HFFc6 (cell line): ENCODE measurements around the gene ABCF1. TPM values are rescaled to one million over a fixed set of nuclear protein-coding genes. Genes with fewer than 3 reads are reported as not detected.

Experiments used
- DNase-seq: peaks from one replicate; pipeline ENCODE4 v3.0.0-alpha.2; 2018
- H3K27ac Mint-ChIP-seq: 2 replicates; pipeline ENCODE4 v1.8.0; 2020; ENCODE audit warnings: mild to moderate bottlenecking, mixed read lengths
- H3K27me3 Mint-ChIP-seq: 2 replicates; pipeline ENCODE4 v1.8.0; 2021; ENCODE audit warnings: mild to moderate bottlenecking, moderate library complexity, mixed read lengths; ENCODE audit not compliant: insufficient read depth
- H3K36me3 Mint-ChIP-seq: 2 replicates; pipeline ENCODE4 v1.8.0; 2021; ENCODE audit warnings: low read depth, mixed read lengths
- H3K4me1 Mint-ChIP-seq: 2 replicates; pipeline ENCODE4 v1.8.0; 2020; ENCODE audit warnings: low read depth, mixed read lengths
- H3K4me3 Mint-ChIP-seq: 2 replicates; pipeline ENCODE4 v1.8.0; 2020; ENCODE audit warnings: mild to moderate bottlenecking, moderate library complexity, mixed read lengths
- H3K9me3 Mint-ChIP-seq: 2 replicates; pipeline ENCODE4 v1.8.0; 2020; ENCODE audit warnings: mild to moderate bottlenecking, mixed read lengths
- total RNA-seq, 6 experiments: library from RNA; stranded (reverse); fragmentation: NEBNext Ultra II Directional; extraction: Animal tissue kit (Norgen Biotek cat#: 25700); gene quantifications; 2 replicates in 1 of 6; 3 replicates in 5 of 6; pipeline ENCODE4 v1.2.3, GENCODE V29; 2021
- TF ChIP-seq, protein P1 (sequence below): fragments of 200-600 bp; sonication (generic); IDR thresholded peaks from 2 replicates; pipeline ENCODE4 v1.5.0; 2021; ENCODE audit warnings: antibody characterized with exemption, mild to moderate bottlenecking

The ABCF1 gene
- total RNA-seq, 6 experiments from 2014 or later, result 51.3 to 69.3 (median 63.1) TPM

DNA sequence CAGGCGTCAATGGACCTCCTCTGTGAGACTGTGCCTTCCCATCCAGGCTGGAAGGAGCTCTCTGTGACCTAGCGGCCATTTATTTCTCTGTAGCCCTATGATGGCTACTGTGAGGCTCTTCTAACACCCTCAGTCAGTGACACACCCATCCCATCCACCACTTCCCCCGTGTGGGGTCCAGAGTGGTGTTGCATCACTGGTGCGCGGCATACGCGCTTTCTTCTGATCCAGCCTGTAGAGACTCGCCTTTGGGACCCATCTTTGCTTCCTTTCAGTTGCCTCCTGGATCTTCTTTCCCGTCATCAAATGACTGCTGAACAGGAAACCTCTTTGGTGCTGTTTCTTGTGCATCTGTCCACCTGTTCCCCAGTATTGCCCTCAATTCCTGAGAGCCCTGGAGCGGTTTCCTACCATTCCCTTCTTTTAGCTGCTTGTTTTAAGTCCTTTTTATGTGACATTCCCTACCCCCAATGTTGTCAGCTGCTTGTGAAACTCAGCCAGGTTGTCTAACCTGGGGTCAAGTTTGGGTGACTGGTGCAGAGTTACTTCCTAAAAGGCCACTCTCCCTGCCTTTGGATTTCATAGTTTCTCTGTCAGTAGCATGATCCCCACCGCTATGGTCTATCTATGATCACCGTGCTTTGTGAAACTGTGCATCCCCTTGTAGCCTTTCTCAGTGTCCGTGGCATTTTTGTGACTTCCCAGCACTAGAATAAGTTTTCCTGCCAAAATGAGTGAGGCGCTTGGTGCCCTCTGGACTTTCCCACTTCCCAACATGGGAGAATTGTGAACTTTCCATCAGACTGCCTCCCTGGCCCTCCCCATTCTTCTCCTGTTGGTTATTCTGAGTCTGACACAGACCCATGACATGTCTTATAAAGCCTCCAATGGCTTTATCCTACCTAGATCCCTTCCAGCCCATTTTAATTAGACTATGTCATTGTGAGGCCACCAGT, 8.5 kb upstream of the ABCF1 start:
- Mint-ChIP-seq H3K36me3 (peaks cover 16% of the 10 kb centered on the region), H3K9me3 (no peaks in the 10 kb centered on the region), H3K4me3 (no peak overlapping the region), H3K4me1 (peaks cover 29% of the 10 kb centered on the region), H3K27ac (no peak overlapping the region), H3K27me3 (peaks cover 4% of the 10 kb centered on the region; the same call in 1 of the 2 replicates)
- TF ChIP-seq, protein P1, sequence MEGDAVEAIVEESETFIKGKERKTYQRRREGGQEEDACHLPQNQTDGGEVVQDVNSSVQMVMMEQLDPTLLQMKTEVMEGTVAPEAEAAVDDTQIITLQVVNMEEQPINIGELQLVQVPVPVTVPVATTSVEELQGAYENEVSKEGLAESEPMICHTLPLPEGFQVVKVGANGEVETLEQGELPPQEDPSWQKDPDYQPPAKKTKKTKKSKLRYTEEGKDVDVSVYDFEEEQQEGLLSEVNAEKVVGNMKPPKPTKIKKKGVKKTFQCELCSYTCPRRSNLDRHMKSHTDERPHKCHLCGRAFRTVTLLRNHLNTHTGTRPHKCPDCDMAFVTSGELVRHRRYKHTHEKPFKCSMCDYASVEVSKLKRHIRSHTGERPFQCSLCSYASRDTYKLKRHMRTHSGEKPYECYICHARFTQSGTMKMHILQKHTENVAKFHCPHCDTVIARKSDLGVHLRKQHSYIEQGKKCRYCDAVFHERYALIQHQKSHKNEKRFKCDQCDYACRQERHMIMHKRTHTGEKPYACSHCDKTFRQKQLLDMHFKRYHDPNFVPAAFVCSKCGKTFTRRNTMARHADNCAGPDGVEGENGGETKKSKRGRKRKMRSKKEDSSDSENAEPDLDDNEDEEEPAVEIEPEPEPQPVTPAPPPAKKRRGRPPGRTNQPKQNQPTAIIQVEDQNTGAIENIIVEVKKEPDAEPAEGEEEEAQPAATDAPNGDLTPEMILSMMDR, result no peak
- DNase-seq, result no peak

GRCh38 chr6:30564114-30564513, 7.1 kb upstream of the ABCF1 start:
- no peak overlapping the region for H3K4me3 Mint-ChIP-seq
- no peak overlapping the region for H3K27ac Mint-ChIP-seq
- H3K9me3 Mint-ChIP-seq, result no peaks in the 10 kb centered on the region
- DNase-seq, result no peak
- peaks cover 4% of the 10 kb centered on the region; the same call in 1 of the 2 replicates for H3K27me3 Mint-ChIP-seq
- peaks cover 14% of the 10 kb centered on the region for H3K36me3 Mint-ChIP-seq
- H3K4me1 Mint-ChIP-seq, result peaks cover 19% of the 10 kb centered on the region
- TF ChIP-seq, protein P1, result no peak

GRCh38 chr6:30565772-30566171, 5.5 kb upstream of the ABCF1 start:
- DNase-seq, result no peak

DNA sequence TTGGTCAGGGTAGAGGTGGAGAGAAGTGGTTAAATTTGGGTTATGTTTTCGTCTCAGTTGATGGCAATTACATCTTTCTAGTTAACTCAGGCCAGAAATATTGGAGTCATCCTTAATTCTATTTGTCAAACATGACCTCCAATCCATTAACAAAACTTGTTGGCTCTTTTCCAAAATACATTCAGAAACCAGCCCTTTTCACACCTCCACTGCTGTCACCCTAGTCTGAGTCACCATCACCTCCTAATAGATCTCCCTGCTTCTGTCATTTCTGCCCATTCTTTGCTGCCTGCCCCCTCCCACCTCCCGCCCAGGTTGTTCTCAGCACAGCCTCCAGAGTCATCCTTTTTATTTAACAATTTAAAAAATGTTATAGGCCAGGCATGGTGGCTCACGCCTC, 3.0 kb upstream of the ABCF1 start:
- H3K36me3 Mint-ChIP-seq, result peaks cover 2% of the 10 kb centered on the region
- peaks cover 4% of the 10 kb centered on the region for H3K27me3 Mint-ChIP-seq
- TF ChIP-seq, protein P1, result no peak
- no peak overlapping the region for H3K4me3 Mint-ChIP-seq
- H3K4me1 Mint-ChIP-seq, result peaks cover 43% of the 10 kb centered on the region
- no peaks in the 10 kb centered on the region for H3K9me3 Mint-ChIP-seq
- DNase-seq, result no peak
- H3K27ac Mint-ChIP-seq, result no peak overlapping the region

More at GRCh38 chr6:30565772-30566171, 5.5 kb upstream of the ABCF1 start:
- no peaks in the 10 kb centered on the region for H3K9me3 Mint-ChIP-seq
- H3K36me3 Mint-ChIP-seq, result peaks cover 14% of the 10 kb centered on the region
- no peak overlapping the region for H3K27ac Mint-ChIP-seq
- TF ChIP-seq, protein P1, result no peak
- H3K4me3 Mint-ChIP-seq, result no peak overlapping the region
- H3K27me3 Mint-ChIP-seq, result peaks cover 4% of the 10 kb centered on the region
- peaks cover 22% of the 10 kb centered on the region for H3K4me1 Mint-ChIP-seq

DNA sequence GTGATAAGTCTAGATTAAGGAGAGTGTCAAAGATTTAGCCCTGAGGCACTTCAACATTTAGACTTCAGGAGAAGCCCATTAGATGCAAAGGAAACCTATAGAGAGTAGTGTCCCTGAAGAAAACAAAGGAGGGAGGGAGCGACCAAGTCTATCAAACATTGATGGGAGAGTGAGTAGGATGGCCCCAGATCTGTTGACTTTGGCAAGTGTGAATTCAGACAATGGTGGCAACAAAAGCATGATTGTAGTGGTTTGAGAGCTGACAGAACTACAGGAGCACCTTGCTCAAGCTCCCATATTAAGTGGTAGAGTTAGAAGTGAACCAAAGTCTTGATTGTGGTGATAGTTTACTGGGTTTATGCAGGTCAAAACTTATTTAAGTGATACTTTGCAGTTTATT, 979 bp upstream of the ABCF1 start:
- no peaks in the 10 kb centered on the region; the same call in 1 of the 2 replicates for H3K36me3 Mint-ChIP-seq
- H3K4me1 Mint-ChIP-seq, result peaks cover 59% of the 10 kb centered on the region
- H3K9me3 Mint-ChIP-seq, result no peaks in the 10 kb centered on the region
- peak overlapping the region; percentile 93 for H3K4me3 Mint-ChIP-seq
- no peak for DNase-seq
- TF ChIP-seq, protein P1, result no peak
- H3K27ac Mint-ChIP-seq, result peak overlapping the region; percentile 87; the same call in 1 of the 2 replicates
- peaks cover 4% of the 10 kb centered on the region for H3K27me3 Mint-ChIP-seq
